H1 (cell line): ENCODE measurements around the gene SEMA6A. TPM values are rescaled to one million over a fixed set of nuclear protein-coding genes. Genes with fewer than 3 reads are reported as not detected.

Experiments used
- CTCF ChIA-PET: fragments of 300-600 bp; sonication (Branson Sonifier 250); formaldehyde crosslinking; loops from one replicate; lab custom pipeline; 2021; ENCODE audit not compliant: partially characterized antibody; lab: Charles Lee
- POLR2A ChIA-PET: fragments of 300-600 bp; sonication (Branson Sonifier 250); formaldehyde crosslinking; loops from one replicate; lab custom pipeline; 2021; ENCODE audit warnings: inconsistent platforms; ENCODE audit not compliant: partially characterized antibody; lab: Charles Lee
- DNase-seq, 2 experiments: peaks; one replicate each; pipeline versions ENCODE4 v3.0.0 to v3.0.0-alpha.2; 2010 to 2022; ENCODE audit warnings: low spot score in 2 of 2, low read depth in 1 of 2, mixed read lengths in 1 of 2
- FAIRE-seq: peaks from 2 replicates; lab custom pipeline; 2011; peaks lifted over from hg19 to GRCh38; lab: Jason Lieb, UNC
- H2AFZ ChIP-seq: 2 replicates; pipeline ENCODE4 v1.8.1; 2012; ENCODE audit warnings: low read length, inconsistent platforms
- H2AK5ac ChIP-seq: 2 replicates; pipeline ENCODE4 v1.6.1; 2013; ENCODE audit warnings: low read depth, low read length
- H2BK120ac ChIP-seq: replicated peaks from 2 replicates; pipeline ENCODE3; 2013; ENCODE audit warnings: low read depth, low read length, inconsistent platforms
- H2BK12ac ChIP-seq: 2 replicates; pipeline ENCODE4 v1.6.1; 2013; ENCODE audit warnings: low read depth, low read length
- H2BK15ac ChIP-seq: 2 replicates; pipeline ENCODE4 v1.6.1; 2013; ENCODE audit warnings: low read length
- H2BK20ac ChIP-seq: 2 replicates; pipeline ENCODE4 v1.6.1; 2013; ENCODE audit warnings: low read length
- H2BK5ac ChIP-seq: 2 replicates; pipeline ENCODE4 v1.6.1; 2013; ENCODE audit warnings: low read depth, low read length
- H3K14ac ChIP-seq: 2 replicates; pipeline ENCODE4 v1.6.1; 2013; ENCODE audit warnings: inconsistent platforms; ENCODE audit not compliant: insufficient read length
- H3K18ac ChIP-seq: 2 replicates; pipeline ENCODE4 v1.6.1; 2013; ENCODE audit warnings: low read length; ENCODE audit errors: extremely low read depth
- H3K23ac ChIP-seq: 2 replicates; pipeline ENCODE4 v1.6.1; 2013; ENCODE audit warnings: inconsistent platforms; ENCODE audit not compliant: insufficient read length
- H3K23me2 ChIP-seq: 2 replicates; pipeline ENCODE4 v1.6.1; 2013; ENCODE audit warnings: low read depth, low read length
- H3K27ac ChIP-seq: 2 replicates; pipeline ENCODE4 v1.6.1; 2011; ENCODE audit warnings: low read depth, low read length, inconsistent platforms
- H3K27me3 ChIP-seq, 4 experiments: replicated peaks in 1 of 4; 1 replicate in 1 of 4; 2 replicates in 3 of 4; pipeline versions ENCODE4 v1.6.1 to v1.8.1; 2011 to 2013; ENCODE audit warnings: low read length in 3 of 4, mild to moderate bottlenecking in 3 of 4, inconsistent platforms in 2 of 4, mixed read lengths in 2 of 4, moderate library complexity in 1 of 4; ENCODE audit not compliant: control insufficient read depth in 3 of 4, insufficient read depth in 3 of 4; ENCODE audit errors: extremely low read depth in 1 of 4
- H3K36me3 ChIP-seq, 4 experiments: 2 replicates each; pipeline versions ENCODE4 v1.6.1 to v1.8.1; 2011 to 2013; ENCODE audit warnings: mild to moderate bottlenecking in 4 of 4, low read length in 3 of 4, moderate library complexity in 2 of 4, control low read depth in 1 of 4, inconsistent platforms in 1 of 4; ENCODE audit not compliant: insufficient read depth in 4 of 4, control insufficient read depth in 2 of 4
- H3K4ac ChIP-seq: replicated peaks from 2 replicates; pipeline ENCODE3; 2013; ENCODE audit warnings: low read length, low read depth, mixed read lengths, inconsistent platforms; ENCODE audit not compliant: insufficient read length
- H3K4me1 ChIP-seq, 4 experiments: replicated peaks in 1 of 4; 1 replicate in 1 of 4; 2 replicates in 3 of 4; pipeline versions ENCODE4 v1.6.1 to v1.8.1; 2011 to 2013; ENCODE audit warnings: low read length in 3 of 4, inconsistent platforms in 2 of 4, mixed read lengths in 1 of 4; ENCODE audit not compliant: insufficient read depth in 4 of 4, control insufficient read depth in 3 of 4
- H3K4me2 ChIP-seq, 2 experiments: 2 replicates each; pipeline versions ENCODE4 v1.6.1 to v1.8.1; 2011 to 2013; ENCODE audit warnings: low read depth in 2 of 2, low read length in 2 of 2, control low read depth in 1 of 2, inconsistent platforms in 1 of 2, mild to moderate bottlenecking in 1 of 2; ENCODE audit not compliant: insufficient read depth in 1 of 2
- H3K4me3 ChIP-seq, 4 experiments: fragments of 200-600, 300-600 bp in 1 of 4; sonication (generic), shearing (Covaris generic), sonication (Bioruptor Twin) in 1 of 4; 2 replicates each; pipeline versions ENCODE4 v1.5.1 to v1.8.1; 2011 to 2016; ENCODE audit warnings: low read length in 4 of 4, low read depth in 3 of 4, control low read depth in 2 of 4, inconsistent platforms in 2 of 4, mild to moderate bottlenecking in 2 of 4, mixed read lengths in 1 of 4, moderate library complexity in 1 of 4; ENCODE audit not compliant: insufficient read depth in 2 of 4; ENCODE audit errors: extremely low read depth in 1 of 4
- H3K56ac ChIP-seq: replicated peaks from 2 replicates; pipeline ENCODE3; 2013; ENCODE audit warnings: low read depth, mild to moderate bottlenecking, mixed read lengths, low read length, inconsistent platforms; ENCODE audit not compliant: insufficient read length
- H3K79me1 ChIP-seq: 2 replicates; pipeline ENCODE4 v1.6.1; 2013; ENCODE audit warnings: low read depth, low read length, control low read depth
- H3K79me2 ChIP-seq, 2 experiments: 2 replicates each; pipeline versions ENCODE4 v1.6.1 to v1.8.1; 2012 to 2013; ENCODE audit warnings: low read length in 2 of 2, mild to moderate bottlenecking in 2 of 2, inconsistent platforms in 1 of 2; ENCODE audit not compliant: insufficient read depth in 2 of 2, control insufficient read depth in 1 of 2
- H3K9ac ChIP-seq, 4 experiments: replicated peaks in 1 of 4; 1 replicate in 1 of 4; 2 replicates in 3 of 4; pipeline versions ENCODE4 v1.6.1 to v1.8.1; 2011 to 2013; ENCODE audit warnings: low read depth in 3 of 4, low read length in 3 of 4, control low read depth in 2 of 4, mild to moderate bottlenecking in 2 of 4, moderate library complexity in 2 of 4, inconsistent platforms in 1 of 4; ENCODE audit errors: extremely low read depth in 1 of 4
- H3K9me3 ChIP-seq, 2 experiments: 2 replicates each; pipeline versions ENCODE4 v1.6.1 to v1.8.1; 2012 to 2013; ENCODE audit warnings: mild to moderate bottlenecking in 2 of 2, moderate library complexity in 2 of 2, control low read depth in 1 of 2, inconsistent platforms in 1 of 2, low read depth in 1 of 2, low read length in 1 of 2, mixed read lengths in 1 of 2; ENCODE audit not compliant: insufficient read depth in 2 of 2
- H4K20me1 ChIP-seq, 2 experiments: replicated peaks in 1 of 2; 2 replicates each; pipeline versions ENCODE3 to v1.8.1; 2011 to 2013; ENCODE audit warnings: inconsistent platforms in 2 of 2, low read length in 2 of 2, mild to moderate bottlenecking in 1 of 2; ENCODE audit not compliant: insufficient read depth in 2 of 2, control insufficient read depth in 1 of 2
- H4K5ac ChIP-seq: 2 replicates; pipeline ENCODE4 v1.6.1; 2013; ENCODE audit warnings: low read length, low read depth, mixed read lengths, inconsistent platforms; ENCODE audit not compliant: insufficient read length
- H4K8ac ChIP-seq: 2 replicates; pipeline ENCODE4 v1.8.0; 2013; ENCODE audit warnings: mild to moderate bottlenecking, moderate library complexity, low read length, inconsistent platforms; ENCODE audit not compliant: insufficient read depth; ENCODE audit errors: extremely low read depth
- H4K91ac ChIP-seq: replicated peaks from 2 replicates; pipeline ENCODE3; 2013; ENCODE audit warnings: low read length, mixed read lengths, inconsistent platforms; ENCODE audit not compliant: insufficient read length
- EGR1 ChIP-seq: IDR thresholded peaks from 2 replicates; pipeline ENCODE4 v1.6.1; 2011; ENCODE audit warnings: low read depth, low read length, borderline replicate concordance
- EZH2 ChIP-seq: fragments of 200-600 bp; sonication (generic); IDR thresholded peaks from 2 replicates; pipeline ENCODE4 v1.7.1; 2012; ENCODE audit warnings: low read depth, mild to moderate bottlenecking, moderate library complexity, low read length, inconsistent platforms; ENCODE audit not compliant: severe bottlenecking
- POLR2A ChIP-seq, 2 experiments: IDR thresholded peaks; 1 replicate in 1 of 2; 2 replicates in 1 of 2; pipeline ENCODE4 v1.6.1; 2011; ENCODE audit warnings: low read depth in 2 of 2, low read length in 2 of 2, mild to moderate bottlenecking in 2 of 2; ENCODE audit errors: control extremely low read depth in 1 of 2
- RFX5 ChIP-seq: IDR thresholded peaks from 2 replicates; pipeline ENCODE4 v1.6.1; 2011; ENCODE audit warnings: low read depth, low read length, improper control_type of control experiment, borderline replicate concordance
- RNF2 ChIP-seq: fragments of 200-900, 300-1000 bp; sonication (generic); IDR thresholded peaks from 2 replicates; pipeline ENCODE4 v1.7.1; 2016; ENCODE audit warnings: borderline replicate concordance, low read depth, mild to moderate bottlenecking, antibody characterized with exemption, low read length; ENCODE audit not compliant: poor library complexity, severe bottlenecking; ENCODE audit errors: missing control alignments
- SIRT6 ChIP-seq: IDR thresholded peaks from one replicate; pipeline ENCODE4 v1.7.1; 2012; ENCODE audit warnings: low read length, inconsistent platforms
- SP1 ChIP-seq: IDR thresholded peaks from 2 replicates; pipeline ENCODE4 v1.6.1; 2011; ENCODE audit warnings: low read depth, low read length
- SP2 ChIP-seq: IDR thresholded peaks from 2 replicates; pipeline ENCODE4 v1.6.1; 2012; ENCODE audit warnings: mild to moderate bottlenecking, low read length, inconsistent platforms
- WGBS, 2 experiments: shearing (Covaris generic) in 1 of 2; methylation state at CpG; one replicate each; pipeline versions ENCODE4 v1.1.6 to v1.1.7; 2013 to 2015; ENCODE audit warnings: low lambda C conversion rate in 2 of 2, mixed read lengths in 2 of 2, inconsistent platforms in 1 of 2, low coverage in 1 of 2, missing lambda C conversion rate in 1 of 2; ENCODE audit not compliant: insufficient replicate concordance in 2 of 2, insufficient coverage in 1 of 2, insufficient read length in 1 of 2; ENCODE audit errors: extremely low coverage in 1 of 2, missing lambda C conversion rate in 1 of 2; 5-methylcytosine and 5-hydroxymethylcytosine counted together
- polyA plus RNA-seq, 7 experiments: library from polyadenylated mRNA; depleted of rRNA in 3 of 7; stranded (reverse) in 5 of 7; unstranded in 2 of 7; fragments of >200 nt in 5 of 7; fragments of 200-250 nt in 2 of 7; gene quantifications; 1 replicate in 5 of 7; 2 replicates in 1 of 7; 4 replicates in 1 of 7; pipeline versions ENCODE4 v1.2.1 to v1.2.3, GENCODE V29; 2011 to 2013; ENCODE audit warnings: missing spikeins in 2 of 7, mixed read lengths in 2 of 7
- total RNA-seq: library from RNA; stranded (reverse); fragmentation: NEBNext Ultra II Directional; extraction: Animal tissue kit (Norgen Biotek cat#: 25700); gene quantifications from 2 replicates; pipeline ENCODE4 v1.2.1, GENCODE V29; 2021

Gene SEMA6A
- total and polyA plus RNA-seq, 2 of the 8 experiments (the other 6 are each of a cell fraction or from before 2014, with no cell fraction given), result 78.3 to 277 TPM

GRCh38 chr5:116411101-116411571, 163.5 kb downstream of the SEMA6A start:
- no peak overlapping the region for H2BK15ac ChIP-seq

More at GRCh38 chr5:116411101-116411571, 163.5 kb downstream of the SEMA6A start:
- Histone ChIP-seq H3K14ac (no peak overlapping the region), H4K8ac (no peak overlapping the region), H3K4me2 (no peak overlapping the region), H3K23ac (no peak overlapping the region), H2BK20ac (no peak overlapping the region), H2AFZ (no peak overlapping the region), H3K36me3 (no peaks in the 10 kb centered on the region), H4K5ac (no peak overlapping the region), H4K20me1 (no peaks in the 10 kb centered on the region), H3K9ac (no peak overlapping the region), H3K4ac (no peak overlapping the region), H3K79me2 (no peaks in the 10 kb centered on the region), H3K18ac (no peak overlapping the region), H3K79me1 (no peaks in the 10 kb centered on the region), H2BK12ac (no peak overlapping the region), H2BK120ac (no peak overlapping the region), H3K9me3 (no peaks in the 10 kb centered on the region), H3K4me3 (no peak overlapping the region), H3K23me2 (no peaks in the 10 kb centered on the region), H3K27ac (no peak overlapping the region), H3K56ac (no peak overlapping the region), H3K4me1 (peaks cover 0 to 2% (median 0%) of the 10 kb centered on the region in 4 experiments; a peak in 1 of 7 replicates), H2AK5ac (peak overlapping the region; percentile 29; the same call in 1 of the 2 replicates), H2BK5ac (no peak overlapping the region), H4K91ac (no peak overlapping the region), H3K27me3 (no peaks in the 10 kb centered on the region)
- TF ChIP-seq RNF2 (no peak), EZH2 (no peak), EGR1 (no peak), RFX5 (no peak), SIRT6 (no peak), SP2 (no peak), SP1 (no peak), POLR2A (IDR thresholded peaks at IDR 0.05; ENCODE audit: control extremely low read depth in 1 of 2, low read depth in 2 of 2, low read length in 2 of 2) (no peak)
- 87% methylated on average over 5 of the region's 5 CpGs; no CpG with 5 or more reads in 1 of the 2 experiments for WGBS, 2 experiments
- POLR2A ChIA-PET, result no interaction called here
- no peak for FAIRE-seq
- CTCF ChIA-PET, result interaction anchor here (1.6 kb wide), 1 partner anchor 9 kb away, joined by 6 read pairs; no protein-coding TSS in a partner anchor
- DNase-seq, result no peak
